ENCODE measurements around the gene TWSG1.

DNA sequence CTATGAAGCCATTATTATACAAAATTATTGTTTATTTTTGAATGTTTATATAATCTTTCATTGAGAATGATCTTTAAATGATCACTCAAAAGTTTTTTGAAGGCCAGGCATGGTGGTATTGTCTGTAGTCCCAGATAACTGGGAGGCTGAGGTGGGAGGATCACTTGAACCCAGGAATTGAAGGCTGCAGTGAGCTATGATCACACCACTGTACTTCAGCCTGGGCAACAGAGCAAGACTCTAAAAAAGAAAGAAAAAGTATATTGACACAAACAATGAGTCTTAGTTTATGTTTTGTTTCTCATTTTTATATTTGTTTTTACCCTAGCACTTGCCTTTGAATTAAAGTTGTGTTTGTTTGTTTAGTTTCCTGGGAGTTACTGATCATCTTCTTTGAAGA is 2.3 kb downstream of the TWSG1 start:
- TF ChIP-seq, protein P1, sequence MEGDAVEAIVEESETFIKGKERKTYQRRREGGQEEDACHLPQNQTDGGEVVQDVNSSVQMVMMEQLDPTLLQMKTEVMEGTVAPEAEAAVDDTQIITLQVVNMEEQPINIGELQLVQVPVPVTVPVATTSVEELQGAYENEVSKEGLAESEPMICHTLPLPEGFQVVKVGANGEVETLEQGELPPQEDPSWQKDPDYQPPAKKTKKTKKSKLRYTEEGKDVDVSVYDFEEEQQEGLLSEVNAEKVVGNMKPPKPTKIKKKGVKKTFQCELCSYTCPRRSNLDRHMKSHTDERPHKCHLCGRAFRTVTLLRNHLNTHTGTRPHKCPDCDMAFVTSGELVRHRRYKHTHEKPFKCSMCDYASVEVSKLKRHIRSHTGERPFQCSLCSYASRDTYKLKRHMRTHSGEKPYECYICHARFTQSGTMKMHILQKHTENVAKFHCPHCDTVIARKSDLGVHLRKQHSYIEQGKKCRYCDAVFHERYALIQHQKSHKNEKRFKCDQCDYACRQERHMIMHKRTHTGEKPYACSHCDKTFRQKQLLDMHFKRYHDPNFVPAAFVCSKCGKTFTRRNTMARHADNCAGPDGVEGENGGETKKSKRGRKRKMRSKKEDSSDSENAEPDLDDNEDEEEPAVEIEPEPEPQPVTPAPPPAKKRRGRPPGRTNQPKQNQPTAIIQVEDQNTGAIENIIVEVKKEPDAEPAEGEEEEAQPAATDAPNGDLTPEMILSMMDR (IDR thresholded peaks at IDR 0.05) = no peak
- TF ChIP-seq EP300 (IDR thresholded peaks at IDR 0.05) = no peak
- no peak for TF ChIP-seq POLR2A (IDR thresholded peaks at IDR 0.05)
- no peak for TF ChIP-seq POLR2AphosphoS5 (IDR thresholded peaks at IDR 0.05)
